Gastrocnemius medialis (tissue), 4 donors: ENCODE data around the gene DNASE1L1. TPM values are rescaled to one million over a fixed set of nuclear protein-coding genes. Genes with fewer than 3 reads are reported as not detected.
"Not testable (repeated sequence)": the region's sequence is repeated elsewhere in the genome, so short reads cannot be mapped to it uniquely, and the experiment has no call there.

Experiments
- ATAC-seq, 2 donors: fragments of 150-250 bp; one replicate each; pipeline ENCODE4 v1.9.1; 2016
- DNase-seq, 2 donors: peaks; one replicate each; pipeline ENCODE4 v3.0.0-alpha.2; 2019
- H3K27ac ChIP-seq, 4 donors: fragments of 200-600 bp; sonication (generic); 1 replicate in 1 of 4; 2 replicates in 3 of 4; pipeline ENCODE4 v1.5.1; 2016 to 2018; ENCODE audit warnings: mild to moderate bottlenecking in 2 of 4, moderate library complexity in 1 of 4
- H3K27me3 ChIP-seq, 3 donors: fragments of 200-600 bp; sonication (generic) in 2 of 3; 1 replicate in 1 of 3; 2 replicates in 2 of 3; pipeline versions ENCODE4 v1.5.1 to v1.6.0; 2016 to 2019; ENCODE audit warnings: mild to moderate bottlenecking in 1 of 3, moderate library complexity in 1 of 3
- H3K36me3 ChIP-seq, 2 donors: fragments of 200-600 bp; sonication (generic) in 1 of 2; one replicate each; pipeline ENCODE4 v1.5.1; 2017 to 2018
- H3K4me1 ChIP-seq, 2 donors: fragments of 200-600 bp; sonication (generic) in 1 of 2; one replicate each; pipeline ENCODE4 v1.5.1; 2016 to 2017; ENCODE audit warnings: mild to moderate bottlenecking in 2 of 2
- H3K4me3 ChIP-seq, 4 donors: fragments of 200-600 bp; sonication (generic) in 3 of 4; 1 replicate in 1 of 4; 2 replicates in 3 of 4; pipeline ENCODE4 v1.5.1; 2016 to 2019; ENCODE audit warnings: mild to moderate bottlenecking in 2 of 4
- H3K9me3 ChIP-seq, 3 donors: fragments of 200-600 bp; sonication (generic) in 2 of 3; 1 replicate in 1 of 3; 2 replicates in 2 of 3; pipeline ENCODE4 v1.5.1; 2016 to 2019
- CTCF ChIP-seq, 5 experiments: fragments of 450-650 bp in 3 of 5; fragments of 200-600 bp in 2 of 5; sonication (generic) in 2 of 5; IDR thresholded peaks in 4 of 5; conservative IDR thresholded peaks in 1 of 5; 1 replicate in 4 of 5; 2 replicates in 1 of 5; pipeline ENCODE4 v1.5.1; 2016 to 2019; ENCODE audit warnings: antibody characterized with exemption in 5 of 5, mild to moderate bottlenecking in 3 of 5, moderate library complexity in 3 of 5
- POLR2A ChIP-seq, 2 donors: fragments of 450-650 bp; IDR thresholded peaks; one replicate each; pipeline ENCODE4 v1.6.1; 2017; ENCODE audit warnings: antibody characterized with exemption in 2 of 2, mild to moderate bottlenecking in 2 of 2, moderate library complexity in 2 of 2
- in situ Hi-C, 4 donors: fragments of 200-750 bp; cut with MboI; loops; one replicate each; pipeline versions ENCODE4 v1.15.0 to v1.8.0; 2017; ENCODE audit warnings: low sequenced_read_pairs in 4 of 4
- intact Hi-C: fragments of 100-400 bp; cut with DNase I; formaldehyde crosslinking; loops from one replicate; pipeline ENCODE4 v1.15.1; 2023; ENCODE audit warnings: low total_unique reads
- total RNA-seq, 4 donors: library from RNA; depleted of rRNA; stranded (reverse); fragments of >200 nt; gene quantifications; one replicate each; pipeline versions ENCODE4 v1.1.0 to v1.2.3, GENCODE V29; 2016

Gene DNASE1L1
- total RNA-seq, 4 donors from 2014 or later = 88.4 to 148 (median 116) TPM

GRCh38 chrX:154396973-154397887 is 11.8 kb downstream of the DNASE1L1 start:
- in situ Hi-C loops (no loop called here), intact Hi-C loops (loop anchor here (5.0 kb wide), 3 partner anchors 40 to 120 kb away; partner anchors contain the start of genes FAM3A, GDI1 and UBL4A)
- Histone ChIP-seq H3K27me3 (no peaks in the 10 kb centered on the region), H3K9me3 (no peaks in the 10 kb centered on the region), H3K4me3 (peak overlapping the region; percentile 68 to 85 (median 80)), H3K4me1 (peaks cover 10 to 18% of the 10 kb centered on the region in 2 donors), H3K36me3 (peaks cover 0 to 14% of the 10 kb centered on the region in 2 donors), H3K27ac (peak overlapping the region; percentile 93 to 99 (median 98))
- peak in 1 of 2 donors; percentile 32 for TF ChIP-seq POLR2A (IDR thresholded peaks at IDR 0.05)
- TF ChIP-seq CTCF (IDR thresholded peaks at IDR 0.05 in 4 of 5, conservative IDR thresholded peaks at IDR 0.05 in 1 of 5) = no peak
- ATAC-seq (peak; percentile 55 to 61), DNase-seq (peak; percentile 52 to 71)

- intact Hi-C loops = loop anchor here (5.0 kb wide), 3 partner anchors 41 to 121 kb away; partner anchors contain the start of genes FAM3A, GDI1 and UBL4A
- Histone ChIP-seq H3K27ac (peak overlapping the region in 1 of 4 donors; percentile 93), H3K4me1 (peaks cover 10 to 18% of the 10 kb centered on the region in 2 donors), H3K36me3 (peaks cover 0 to 14% of the 10 kb centered on the region in 2 donors)
- H3K9me3 ChIP-seq, in situ Hi-C loops, H3K4me3 ChIP-seq, ATAC-seq, DNase-seq, H3K27me3 ChIP-seq: not testable (repeated sequence)
Observed at GRCh38 chrX:154396363-154396762, 12.7 kb downstream of the DNASE1L1 start.

- DNase-seq, H3K27me3 ChIP-seq, H3K9me3 ChIP-seq, H3K4me1 ChIP-seq, H3K36me3 ChIP-seq, intact Hi-C loops, in situ Hi-C loops: not testable (repeated sequence)
- ATAC-seq = peak; percentile 86 to 89
- H3K4me3 ChIP-seq = peak overlapping the region in 1 of 4 donors; percentile 42
- H3K27ac ChIP-seq = peak overlapping the region; percentile 50 to 80 (median 61)
Observed at GRCh38 chrX:154389812-154390747, 19.0 kb downstream of the DNASE1L1 start.

- in situ Hi-C loops, H3K27ac ChIP-seq, ATAC-seq, H3K9me3 ChIP-seq, H3K4me3 ChIP-seq, intact Hi-C loops, H3K27me3 ChIP-seq, H3K4me1 ChIP-seq, DNase-seq, H3K36me3 ChIP-seq: not testable (repeated sequence)
Observed at GRCh38 chrX:154388649-154389048, 20.4 kb downstream of the DNASE1L1 start.

GRCh38 chrX:154388094-154388493 is 21.0 kb downstream of the DNASE1L1 start:
- H3K27ac ChIP-seq, H3K4me3 ChIP-seq, H3K4me1 ChIP-seq, DNase-seq, in situ Hi-C loops, H3K9me3 ChIP-seq, H3K36me3 ChIP-seq, H3K27me3 ChIP-seq, intact Hi-C loops: not testable (repeated sequence)
- ATAC-seq = peak in 1 of 2 donors; percentile 12

GRCh38 chrX:154384284-154384892 is 24.7 kb downstream of the DNASE1L1 start:
- TF ChIP-seq CTCF (IDR thresholded peaks at IDR 0.05 in 4 of 5, conservative IDR thresholded peaks at IDR 0.05 in 1 of 5) (peak in 3 of 5 experiments; percentile 22 to 50 (median 38)), POLR2A (IDR thresholded peaks at IDR 0.05) (no peak)
- no peaks in the 10 kb centered on the region for H3K27me3 ChIP-seq
- H3K4me1 ChIP-seq = peaks cover 4 to 10% of the 10 kb centered on the region in 2 donors
- no peaks in the 10 kb centered on the region for H3K36me3 ChIP-seq
- no peak for ATAC-seq
- H3K4me3 ChIP-seq = no peak overlapping the region
- H3K27ac ChIP-seq = no peak overlapping the region
- no peak for DNase-seq
- in situ Hi-C loops (no loop called here), intact Hi-C loops (no loop called here)
- no peaks in the 10 kb centered on the region for H3K9me3 ChIP-seq
